GM18870 (cell line): ENCODE data around the gene BTBD1.
A peak's percentile ranks its signal among the peaks of the same experiment; 100 is the strongest.
"Not testable (repeated sequence)": the region's sequence is repeated elsewhere in the genome, so short reads cannot be mapped to it uniquely, and the experiment has no call there.

Source experiments
- ATAC-seq: cut with Tn5 transposase; IDR thresholded peaks from one replicate; pipeline ENCODE4 v1.9.1; 2021; ENCODE audit warnings: moderate library complexity; ENCODE audit not compliant: unreplicated experiment

Gene BTBD1

GRCh38 chr15:83062768-83063180, 4.3 kb downstream of the BTBD1 start:
- ATAC-seq, result no peak

DNA sequence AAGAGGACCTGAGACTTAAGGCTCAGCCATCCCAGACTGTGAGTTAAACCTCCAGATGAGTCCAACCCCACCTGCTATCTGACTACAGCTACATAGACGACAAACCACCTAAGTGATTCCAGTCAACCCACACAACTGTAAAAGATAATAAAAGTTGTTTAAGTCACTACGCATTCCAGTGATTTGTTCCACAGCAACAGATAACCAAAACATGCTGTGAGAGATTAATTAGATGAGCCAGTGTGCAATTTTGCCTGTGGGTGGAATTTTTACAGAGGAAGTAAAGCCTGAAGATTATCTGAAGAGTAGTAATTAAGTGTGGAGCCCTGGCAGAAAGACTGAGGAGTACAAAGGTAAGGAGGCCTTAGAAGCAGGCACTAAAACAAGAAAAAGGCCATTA, 5.4 kb downstream of the BTBD1 start:
- ATAC-seq, result no peak

DNA sequence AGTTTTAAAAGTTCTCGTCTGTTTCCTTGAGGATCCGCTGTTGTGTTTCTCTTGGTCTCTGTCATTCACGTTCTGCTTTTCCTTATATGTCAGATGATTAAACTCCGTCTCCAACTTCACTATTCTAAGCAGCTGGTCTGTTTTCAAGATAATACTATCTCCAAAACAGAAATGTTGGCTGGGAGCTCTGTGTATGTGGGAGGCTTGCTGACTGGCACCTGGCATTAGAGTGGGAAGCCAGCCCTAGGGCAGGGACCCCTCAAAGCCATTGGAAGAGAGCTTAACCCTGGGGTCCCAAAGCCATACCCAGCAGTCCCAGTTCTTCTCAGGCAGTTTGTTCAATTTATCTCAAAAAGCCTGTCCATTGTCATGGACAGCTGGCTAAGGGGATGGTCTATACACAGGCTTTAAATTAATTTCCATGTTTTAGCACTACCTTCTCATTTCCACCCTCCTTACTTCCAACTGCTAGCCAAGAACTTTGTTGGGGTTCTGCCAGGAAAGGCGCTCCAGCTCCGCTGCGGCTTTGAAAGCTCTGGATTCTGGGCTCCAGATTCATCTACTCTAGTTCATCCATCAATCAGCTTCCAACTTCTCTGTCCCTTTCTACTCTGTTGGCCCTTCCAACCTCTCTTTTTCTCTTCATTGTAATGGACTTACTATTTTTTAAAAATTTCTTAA, 9.2 kb downstream of the BTBD1 start:
- ATAC-seq, result no peak

GRCh38 chr15:83057002-83057401, 10.1 kb downstream of the BTBD1 start:
- ATAC-seq, result no peak

DNA sequence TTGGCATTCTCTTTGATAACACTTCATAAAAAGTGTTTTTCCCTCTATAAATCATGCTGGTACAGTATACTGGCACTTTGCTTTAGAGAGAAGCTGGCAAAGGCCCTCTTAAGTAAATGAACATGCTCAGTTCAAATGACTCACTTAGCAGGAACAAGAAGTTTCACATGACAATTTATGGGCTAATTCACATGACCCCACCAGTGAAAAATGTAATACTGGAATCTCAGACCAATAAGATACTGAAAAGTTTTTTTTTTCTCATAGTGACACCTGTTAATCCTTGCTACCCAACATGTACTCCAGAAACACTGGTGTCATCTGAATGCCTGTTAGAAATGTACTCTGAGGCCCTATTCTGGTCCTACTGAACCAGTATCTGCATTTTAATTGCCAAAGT, 13.9 kb downstream of the BTBD1 start:
- no peak for ATAC-seq

DNA sequence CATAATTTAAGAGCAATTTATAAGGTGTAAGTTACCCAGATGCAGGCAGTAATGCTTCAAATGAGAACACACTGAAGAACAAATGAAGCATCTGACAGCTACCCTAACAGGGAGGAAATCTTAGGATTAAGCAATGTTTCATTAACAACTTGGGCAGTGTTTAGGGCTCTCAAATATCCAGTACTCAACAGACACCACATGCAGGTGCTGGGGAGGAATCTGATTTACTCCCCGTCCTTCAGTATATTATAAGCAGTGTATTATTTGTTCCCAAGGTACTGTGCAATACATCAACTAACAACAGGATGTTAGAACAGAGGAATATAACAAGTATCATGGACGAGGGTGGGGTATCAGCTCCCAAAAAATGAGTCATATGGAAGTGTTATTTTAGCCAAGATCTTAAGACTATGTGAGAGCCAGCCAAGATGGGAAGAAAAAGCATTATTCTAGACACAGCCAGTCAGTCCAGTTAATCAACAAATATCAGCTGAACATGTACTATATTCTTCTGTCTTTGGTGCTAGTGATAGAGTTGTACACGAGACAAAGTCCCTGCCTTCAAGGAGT, 20.4 kb downstream of the BTBD1 start:
- no peak for ATAC-seq

DNA sequence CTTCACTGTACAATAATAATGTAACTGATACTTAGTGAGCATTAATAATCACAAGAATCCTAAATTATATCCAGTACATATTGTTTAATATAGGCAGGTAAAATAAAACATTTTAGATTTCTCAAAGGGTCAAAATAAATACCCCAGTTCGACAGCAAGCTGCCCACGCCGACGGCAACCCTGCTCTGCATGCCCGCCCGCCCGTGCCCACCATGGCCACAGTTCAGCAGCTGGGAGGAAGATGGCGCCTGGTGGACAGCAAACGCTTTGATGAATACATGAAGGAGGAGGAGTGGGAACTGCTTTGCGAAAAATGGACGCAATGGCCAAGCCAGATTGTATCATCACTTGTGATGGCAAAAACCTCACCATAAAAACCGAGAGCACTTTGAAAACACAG, 22.9 kb downstream of the BTBD1 start:
- ATAC-seq, result no peak

DNA sequence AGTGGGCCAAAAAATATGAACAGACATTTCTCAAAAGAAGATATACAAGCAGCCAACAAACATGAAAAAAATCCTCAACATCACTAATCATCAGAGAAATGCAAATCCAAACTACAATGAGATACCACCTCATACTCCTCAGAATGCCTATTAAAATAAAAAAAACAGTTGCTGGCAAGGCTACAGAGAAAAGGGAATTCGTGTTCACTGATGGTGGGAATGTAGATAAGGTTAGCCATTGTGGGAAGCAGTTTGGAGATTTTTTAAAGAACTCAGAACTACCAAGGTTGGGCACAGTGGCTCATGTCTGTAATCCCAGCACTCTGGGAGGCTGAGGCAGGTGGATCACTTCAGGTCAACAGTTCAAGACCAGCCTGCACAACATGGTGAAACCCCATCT, 27.8 kb downstream of the BTBD1 start:
- no peak for ATAC-seq

GRCh38 chr15:83036253-83036652, 30.8 kb downstream of the BTBD1 start:
- ATAC-seq, result no peak

GRCh38 chr15:83031234-83031633, 35.8 kb downstream of the BTBD1 start:
- not testable (repeated sequence) for ATAC-seq

DNA sequence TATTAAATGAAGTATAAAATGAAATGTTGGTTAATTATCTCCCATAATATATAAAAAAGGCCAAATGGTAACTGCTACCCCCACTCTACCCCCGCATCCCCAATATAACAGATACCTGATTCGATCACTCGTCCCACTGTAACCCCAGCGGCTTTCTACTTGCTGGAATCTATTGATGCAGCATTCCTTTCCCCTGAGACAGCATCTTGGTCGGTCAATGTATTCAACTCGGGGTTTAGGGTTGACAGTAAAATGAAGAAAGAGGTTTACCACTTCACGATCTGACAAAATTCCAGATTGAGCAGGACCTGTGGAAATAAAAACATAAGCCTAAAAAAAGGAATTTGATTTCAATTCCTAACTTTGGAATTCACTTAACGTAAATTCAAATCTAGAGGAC, 37.0 kb downstream of the BTBD1 start:
- ATAC-seq, result no peak

DNA sequence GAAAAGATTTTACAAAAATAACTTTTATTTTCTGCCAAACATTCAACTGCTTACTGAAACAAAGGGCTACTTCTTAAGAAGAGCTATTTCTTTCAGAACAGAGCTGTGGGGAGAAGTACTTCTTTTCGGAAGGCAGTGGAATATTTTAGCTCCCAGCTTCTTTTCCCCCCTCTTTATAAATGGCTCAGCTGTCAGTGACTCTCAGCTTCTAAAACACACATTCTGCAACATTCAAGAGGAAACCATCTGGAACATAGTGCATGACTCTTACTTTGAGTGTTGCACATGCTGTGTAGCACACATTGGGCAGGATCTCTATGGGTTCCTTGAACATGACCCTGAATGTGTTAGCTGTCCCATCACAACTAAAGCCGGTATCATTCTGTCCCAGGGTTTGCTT, 48.6 kb downstream of the BTBD1 start:
- ATAC-seq, result no peak

DNA sequence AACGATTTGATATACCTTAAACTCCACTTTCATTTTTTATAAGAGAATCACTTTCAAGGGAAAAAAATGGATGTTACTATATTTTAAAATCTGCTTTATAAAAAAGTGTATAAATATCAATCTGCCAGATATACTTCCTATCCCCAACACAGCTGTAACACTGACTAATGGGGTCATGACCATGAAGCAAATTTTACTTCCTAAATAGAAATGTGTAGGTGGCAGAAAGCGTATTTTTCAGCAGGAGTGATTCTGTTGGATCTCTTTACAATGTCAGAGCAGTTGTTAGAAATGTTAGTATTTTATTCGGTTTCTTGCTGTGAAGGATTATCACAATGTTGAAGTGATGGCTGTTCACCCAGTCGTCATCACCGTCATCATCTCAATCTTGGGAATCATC, 50.1 kb downstream of the BTBD1 start:
- no peak for ATAC-seq

- ATAC-seq, result no peak
These were observed 51.7 kb downstream of the BTBD1 start for GRCh38 chr15:83015361-83015760.

DNA sequence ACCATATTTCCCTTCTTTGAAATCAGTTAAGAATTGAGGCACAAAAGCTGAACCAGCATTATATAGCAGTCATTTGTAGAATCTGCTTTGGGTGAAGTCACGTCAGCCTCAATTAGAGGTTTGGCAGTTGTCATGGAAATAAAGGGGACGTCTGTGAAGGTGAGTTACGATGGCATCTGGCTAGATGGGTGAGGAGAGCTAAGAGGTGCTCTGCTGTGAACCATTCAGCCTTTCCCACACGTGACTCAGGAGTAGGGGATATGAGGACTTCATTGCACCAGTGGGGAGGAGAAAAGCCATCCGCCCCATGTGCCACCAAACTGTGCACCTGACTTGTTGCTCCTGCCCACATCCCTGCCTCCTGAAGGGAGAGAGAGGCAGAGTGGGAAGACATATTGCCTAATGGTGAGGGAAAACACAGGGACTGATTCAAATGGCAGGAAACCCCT, 52.8 kb downstream of the BTBD1 start:
- no peak for ATAC-seq

- ATAC-seq, result no peak
These were observed 54.4 kb downstream of the BTBD1 start for GRCh38 chr15:83012636-83013035.

GRCh38 chr15:83012076-83012426, 55.0 kb downstream of the BTBD1 start:
- no peak for ATAC-seq

- peak; percentile 77 for ATAC-seq
These were observed 55.6 kb downstream of the BTBD1 start, which contains the start of gene C15orf40 for GRCh38 chr15:83011271-83012075. Gene C15orf40, minus strand, starts transcription at chr15:83011639. Its CDS starts 32 bp downstream, at chr15:83011607.

DNA sequence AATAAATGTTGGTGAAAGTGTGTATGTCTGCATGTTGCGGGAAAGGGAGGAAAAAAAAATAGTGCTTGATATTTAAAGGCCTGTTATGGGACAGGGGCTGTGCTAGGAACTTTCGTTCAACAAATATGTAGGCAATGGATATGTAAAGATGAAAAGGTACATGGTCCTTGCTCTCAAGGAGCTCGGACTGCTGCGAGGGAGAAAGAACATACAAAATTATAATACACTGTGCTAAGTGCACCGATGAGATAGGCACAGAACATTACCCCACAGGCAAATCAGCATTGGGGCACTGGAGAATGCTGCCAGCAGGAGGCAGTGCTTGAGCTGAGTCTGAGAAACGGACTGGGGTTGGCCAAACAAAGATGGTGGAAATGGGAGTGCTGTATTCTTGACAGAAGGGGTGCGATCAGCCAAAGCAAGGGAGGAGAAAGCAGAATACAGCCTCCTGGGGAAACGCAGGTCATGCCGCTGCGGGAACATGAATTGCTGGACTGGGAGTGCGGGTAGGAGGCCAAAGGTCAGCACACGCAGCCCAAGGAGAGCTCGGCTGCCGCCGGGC, 56.3 kb downstream of the BTBD1 start:
- ATAC-seq, result peak; percentile 67

DNA sequence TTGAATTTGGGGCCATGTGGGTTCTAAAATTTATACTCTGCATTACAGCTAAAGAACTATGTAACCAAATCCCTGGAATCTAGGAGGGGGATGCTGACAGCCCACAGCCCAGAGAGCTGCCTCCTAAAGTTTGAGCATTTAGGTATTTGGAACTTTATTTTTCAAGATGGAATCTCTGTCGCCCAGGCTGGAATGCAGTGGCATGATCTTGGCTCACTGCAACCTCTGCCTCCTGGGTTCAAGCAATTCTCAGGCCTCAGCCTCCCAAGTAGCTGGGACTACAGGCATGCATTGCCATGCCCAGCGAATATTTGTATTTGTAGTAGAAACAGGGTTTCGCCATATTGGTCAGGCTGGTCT, 66.4 kb downstream of the BTBD1 start:
- ATAC-seq, result not testable (repeated sequence)

- ATAC-seq, result peak; percentile 82
These were observed 67.0 kb downstream of the BTBD1 start for GRCh38 chr15:82999905-83000671.
